Suppressor macrophage treated with lipopolysaccharide for 4 hours (primary cell): Measurements from ENCODE around the gene SAMD14.

Experiments
- DNase-seq: peaks from one replicate; pipeline ENCODE4 v3.0.0-alpha.2; 2020

Gene SAMD14

GRCh38 chr17:50094243-50094752 lies 35.7 kb downstream of the SAMD14 start:
- DNase-seq: peak; percentile 93

- DNase-seq: no peak
These were observed 36.2 kb downstream of the SAMD14 start for GRCh38 chr17:50093807-50094206.

DNA sequence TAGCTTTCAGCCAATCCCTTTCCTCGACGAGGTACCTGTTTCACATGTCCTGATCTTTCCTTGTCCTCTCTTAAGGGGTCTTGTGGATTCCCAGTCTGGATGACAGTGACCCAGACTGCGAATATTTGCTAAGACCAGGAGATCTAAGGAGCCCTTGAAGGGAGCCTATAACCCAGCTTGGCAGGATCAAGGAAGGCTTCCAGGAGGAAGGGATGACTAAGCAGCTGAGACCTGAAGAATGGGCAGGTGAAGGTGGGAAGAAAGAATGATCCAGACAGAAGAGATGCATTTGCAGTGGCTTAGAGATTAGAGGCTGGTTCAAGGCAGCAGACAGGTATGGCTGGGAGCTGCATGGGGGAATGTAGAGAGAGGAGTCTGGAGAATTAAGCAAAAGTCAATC lies 36.7 kb downstream of the SAMD14 start:
- no peak for DNase-seq

GRCh38 chr17:50091918-50092285 lies 38.1 kb downstream of the SAMD14 start:
- no peak for DNase-seq

DNA sequence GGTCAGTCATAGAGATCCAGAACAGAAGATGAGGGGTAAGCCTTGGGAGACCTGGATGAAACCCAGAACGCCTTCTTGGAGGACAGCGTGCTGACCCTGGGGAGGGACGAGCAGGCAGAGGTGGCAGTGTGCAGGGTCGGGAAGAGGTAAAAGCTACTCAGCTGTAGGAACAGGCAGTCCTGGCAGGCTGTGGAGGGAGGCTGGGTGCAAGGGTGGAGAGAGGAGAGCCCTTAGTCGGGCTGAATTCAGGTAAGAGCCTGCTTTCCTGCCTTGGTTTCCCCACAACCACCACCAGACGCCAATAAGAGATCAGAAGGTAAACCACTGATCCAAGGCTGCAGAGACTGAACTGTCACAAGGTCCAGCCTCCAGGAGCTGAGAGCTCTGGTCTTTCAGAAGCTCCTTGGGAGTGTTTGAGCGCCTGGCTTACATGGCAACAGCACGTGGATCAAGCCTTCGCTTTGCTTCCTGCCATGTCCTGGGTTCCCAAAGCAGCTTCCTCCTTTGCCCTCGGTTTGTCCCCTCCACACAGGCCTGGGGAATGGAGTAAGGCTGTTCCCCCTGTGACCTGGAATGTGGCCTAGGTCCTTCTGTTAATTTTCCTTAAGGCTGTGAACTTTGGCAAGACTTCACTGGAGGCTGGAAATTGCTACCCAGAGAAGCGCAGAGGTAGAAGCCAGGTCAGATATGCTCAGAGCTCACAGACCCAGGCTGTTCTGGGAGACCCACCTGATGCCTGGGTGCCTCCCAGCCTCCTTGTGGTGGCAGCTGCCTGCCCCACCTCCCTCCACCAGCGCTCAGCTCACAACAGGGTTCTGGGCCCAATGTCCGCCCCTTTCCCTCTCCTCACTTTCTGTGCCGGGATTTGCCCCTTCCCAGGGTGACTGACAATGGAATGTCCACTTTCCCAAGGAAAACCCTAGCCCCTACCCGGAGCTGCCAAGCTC lies 38.7 kb downstream of the SAMD14 start:
- DNase-seq: no peak

DNA sequence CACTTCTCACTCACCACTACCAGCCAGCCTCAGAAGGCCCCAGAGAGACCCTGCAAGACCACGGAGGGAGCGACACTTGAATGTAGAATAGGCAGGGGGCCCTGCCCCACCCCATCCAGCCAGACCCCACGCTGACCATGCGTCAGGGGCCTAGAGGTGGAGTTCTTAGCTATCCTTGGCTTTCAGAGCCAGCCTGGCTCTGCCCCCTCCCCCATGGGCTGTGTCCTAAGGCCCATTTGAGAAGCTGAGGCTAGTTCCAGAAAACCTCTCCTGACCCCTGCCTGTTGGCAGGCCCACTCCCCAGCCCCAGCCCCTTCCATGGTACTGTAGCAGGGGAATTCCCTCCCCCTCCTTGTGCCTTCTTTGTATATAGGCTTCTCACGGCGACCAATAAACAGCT lies 39.9 kb downstream of the SAMD14 start:
- no peak for DNase-seq

DNA sequence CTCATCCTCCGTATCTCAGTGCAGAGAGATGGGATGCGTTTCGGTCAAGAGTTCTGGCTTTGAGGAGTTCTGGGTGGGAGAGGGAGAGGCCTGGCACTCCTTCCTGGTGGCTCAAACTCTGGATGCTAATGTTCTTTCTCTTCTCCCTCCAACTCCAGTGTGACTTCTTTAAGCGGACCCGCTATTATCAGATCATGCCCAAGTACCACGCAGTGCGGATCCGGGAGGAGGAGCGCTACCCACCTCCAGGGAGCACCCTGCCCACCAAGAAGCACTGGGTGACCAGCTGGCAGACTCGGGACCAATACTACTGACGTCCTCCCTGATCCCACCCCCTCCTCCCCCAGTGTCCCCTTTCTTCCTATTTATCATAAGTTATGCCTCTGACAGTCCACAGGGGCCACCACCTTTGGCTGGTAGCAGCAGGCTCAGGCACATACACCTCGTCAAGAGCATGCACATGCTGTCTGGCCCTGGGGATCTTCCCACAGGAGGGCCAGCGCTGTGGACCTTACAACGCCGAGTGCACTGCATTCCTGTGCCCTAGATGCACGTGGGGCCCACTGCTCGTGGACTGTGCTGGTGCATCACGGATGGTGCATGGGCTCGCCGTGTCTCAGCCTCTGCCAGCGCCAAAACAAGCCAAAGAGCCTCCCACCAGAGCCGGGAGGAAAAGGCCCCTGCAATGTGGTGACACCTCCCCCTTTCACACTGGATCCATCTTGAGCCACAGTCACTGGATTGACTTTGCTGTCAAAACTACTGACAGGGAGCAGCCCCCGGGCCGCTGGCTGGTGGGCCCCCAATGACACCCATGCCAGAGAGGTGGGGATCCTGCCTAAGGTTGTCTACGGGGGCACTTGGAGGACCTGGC lies 40.8 kb downstream of the SAMD14 start:
- DNase-seq: no peak

DNA sequence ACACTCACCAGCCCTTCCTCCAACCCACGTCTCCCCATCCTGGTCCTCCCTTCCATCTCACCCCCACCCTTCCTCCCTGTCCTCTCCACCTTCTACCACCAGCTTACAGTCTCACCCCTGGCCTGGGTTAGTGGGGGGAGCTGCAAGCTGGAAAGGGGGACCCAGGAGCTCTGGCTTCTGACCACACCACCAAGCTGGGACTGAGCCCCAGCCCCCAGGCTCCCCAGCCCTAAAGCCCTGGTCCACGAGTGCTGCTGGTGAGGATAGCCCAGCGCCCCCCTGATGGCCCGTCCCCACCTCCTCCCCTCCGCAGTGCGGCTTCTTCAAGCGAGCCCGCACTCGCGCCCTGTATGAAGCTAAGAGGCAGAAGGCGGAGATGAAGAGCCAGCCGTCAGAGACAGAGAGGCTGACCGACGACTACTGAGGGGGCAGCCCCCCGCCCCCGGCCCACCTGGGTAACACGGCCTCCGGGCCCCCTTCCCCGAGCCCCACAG lies 42.0 kb downstream of the SAMD14 start:
- DNase-seq: no peak

- peak; percentile 80 for DNase-seq
These were observed 42.6 kb downstream of the SAMD14 start for GRCh38 chr17:50087246-50087911.

DNA sequence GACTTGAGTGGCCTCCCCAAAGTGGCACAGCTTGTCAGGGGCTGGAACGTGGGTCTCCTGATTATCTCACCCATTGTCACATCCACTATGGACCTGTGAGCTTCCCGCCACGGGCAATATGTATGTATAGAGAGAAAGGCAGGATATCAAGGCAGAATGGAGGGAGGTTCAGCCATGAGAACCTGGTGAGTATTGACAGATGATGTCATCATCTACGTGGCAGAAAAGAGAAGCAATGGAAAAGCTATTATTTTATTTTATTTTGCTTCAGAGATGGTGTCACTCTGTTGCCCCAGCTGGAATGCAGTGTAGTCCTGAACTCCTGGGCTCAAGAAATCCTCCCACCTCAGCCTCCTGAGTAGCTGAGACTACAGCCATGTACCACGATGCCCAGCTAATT lies 48.2 kb downstream of the SAMD14 start:
- DNase-seq: no peak

GRCh38 chr17:50080827-50081226 lies 49.1 kb downstream of the SAMD14 start:
- DNase-seq: no peak

DNA sequence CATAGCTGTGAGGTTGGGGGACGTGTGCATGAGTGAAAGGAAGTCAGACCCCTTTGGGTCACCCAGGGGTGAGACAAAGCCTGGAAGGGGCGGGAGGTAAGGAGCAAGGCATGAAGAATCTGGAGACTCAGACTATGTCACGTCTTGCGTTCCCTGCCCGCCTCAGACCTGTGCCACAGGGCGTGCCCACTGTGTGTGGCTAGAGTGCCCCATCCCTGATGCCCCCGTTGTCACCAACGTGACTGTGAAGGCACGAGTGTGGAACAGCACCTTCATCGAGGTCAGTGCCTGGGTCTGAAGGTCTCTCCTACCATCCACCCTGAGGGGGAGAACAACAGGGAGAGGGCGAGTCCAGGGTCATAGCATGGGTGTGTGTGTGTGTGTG lies 49.9 kb downstream of the SAMD14 start:
- DNase-seq: no peak

DNA sequence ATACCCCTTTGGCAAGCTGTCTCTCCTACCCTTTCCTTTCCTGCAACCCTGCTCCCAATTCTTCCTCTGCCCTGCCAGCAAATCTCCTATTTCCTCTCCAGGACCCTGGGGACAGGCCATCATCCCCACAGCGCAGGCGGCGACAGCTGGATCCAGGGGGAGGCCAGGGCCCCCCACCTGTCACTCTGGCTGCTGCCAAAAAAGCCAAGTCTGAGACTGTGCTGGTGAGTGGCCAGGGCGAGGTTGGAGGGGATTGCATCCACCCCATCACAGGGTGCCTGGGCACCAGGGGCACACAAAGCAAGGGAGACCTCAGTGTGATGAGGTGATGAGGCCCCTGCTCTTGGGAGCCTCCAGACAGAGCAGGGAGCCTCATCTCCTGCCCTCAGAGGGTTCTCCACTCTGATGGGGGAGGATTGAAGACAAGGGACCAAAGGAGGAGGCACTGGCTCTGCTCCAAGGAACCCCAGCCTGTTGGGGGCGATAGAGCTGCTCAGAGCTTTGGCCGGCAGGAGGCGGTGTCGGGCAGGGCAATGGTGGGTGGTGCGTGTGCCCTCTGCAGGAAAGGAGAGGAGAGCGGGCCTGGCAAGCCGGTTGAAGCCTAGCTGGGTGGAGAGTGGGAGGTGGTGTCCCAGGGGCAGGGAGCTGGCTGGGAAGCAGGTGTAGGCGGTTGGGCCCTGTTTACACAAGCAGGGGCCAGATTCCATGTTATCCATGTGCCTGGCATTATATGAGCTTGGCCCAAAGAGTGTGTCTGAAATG lies 50.4 kb downstream of the SAMD14 start:
- DNase-seq: no peak

DNA sequence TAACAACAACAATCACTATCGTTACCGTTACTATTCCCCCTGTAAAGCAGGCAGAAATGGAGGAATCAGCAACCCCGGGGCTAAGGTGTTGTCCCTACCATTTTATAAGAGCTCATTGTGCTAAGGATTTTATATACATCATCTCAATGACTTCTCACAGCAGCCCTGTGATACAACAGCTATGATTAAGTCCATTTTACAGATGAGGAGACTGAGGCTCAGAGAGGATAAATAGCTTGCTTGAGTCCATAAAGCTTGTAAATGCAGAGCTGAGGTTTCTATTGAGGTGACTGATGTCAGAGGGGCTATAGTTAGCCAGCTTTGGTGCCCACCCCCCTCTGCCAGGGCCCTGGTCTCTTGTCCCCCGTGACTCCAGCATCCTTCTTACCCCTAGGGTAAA lies 51.5 kb downstream of the SAMD14 start:
- no peak for DNase-seq

DNA sequence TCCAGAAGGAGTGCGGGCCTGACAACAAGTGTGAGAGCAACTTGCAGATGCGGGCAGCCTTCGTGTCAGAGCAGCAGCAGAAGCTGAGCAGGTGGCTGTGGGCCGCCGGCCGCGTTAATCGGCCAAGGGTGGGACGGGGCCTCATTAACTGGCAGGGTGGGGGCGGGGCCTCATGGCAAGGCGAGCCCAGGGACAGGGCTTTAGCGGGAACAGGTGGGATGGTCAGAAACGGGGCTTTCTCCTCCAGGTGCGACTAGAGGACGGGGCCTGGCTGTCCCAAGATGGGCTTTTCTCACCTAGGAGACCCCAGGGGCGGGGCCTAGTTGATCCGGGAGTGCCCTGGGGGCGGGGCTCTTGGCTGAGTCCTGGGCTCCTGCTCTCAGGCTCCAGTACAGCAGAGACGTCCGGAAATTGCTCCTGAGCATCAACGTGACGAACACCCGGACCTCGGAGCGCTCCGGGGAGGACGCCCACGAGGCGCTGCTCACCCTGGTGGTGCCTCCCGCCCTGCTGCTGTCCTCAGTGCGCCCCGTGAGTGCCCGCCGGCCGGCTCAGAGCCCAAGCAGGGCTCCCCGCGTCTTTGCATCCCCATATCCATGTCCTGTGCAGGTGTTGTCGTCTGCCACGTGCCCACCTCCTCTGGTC lies 53.2 kb downstream of the SAMD14 start:
- no peak for DNase-seq

GRCh38 chr17:50076221-50076590 lies 53.8 kb downstream of the SAMD14 start:
- no peak for DNase-seq

- no peak for DNase-seq
These were observed 54.4 kb downstream of the SAMD14 start for GRCh38 chr17:50075446-50076032.

- no peak for DNase-seq
These were observed 55.7 kb downstream of the SAMD14 start for GRCh38 chr17:50074227-50074626.

GRCh38 chr17:50072925-50073324 lies 57.0 kb downstream of the SAMD14 start:
- no peak for DNase-seq

DNA sequence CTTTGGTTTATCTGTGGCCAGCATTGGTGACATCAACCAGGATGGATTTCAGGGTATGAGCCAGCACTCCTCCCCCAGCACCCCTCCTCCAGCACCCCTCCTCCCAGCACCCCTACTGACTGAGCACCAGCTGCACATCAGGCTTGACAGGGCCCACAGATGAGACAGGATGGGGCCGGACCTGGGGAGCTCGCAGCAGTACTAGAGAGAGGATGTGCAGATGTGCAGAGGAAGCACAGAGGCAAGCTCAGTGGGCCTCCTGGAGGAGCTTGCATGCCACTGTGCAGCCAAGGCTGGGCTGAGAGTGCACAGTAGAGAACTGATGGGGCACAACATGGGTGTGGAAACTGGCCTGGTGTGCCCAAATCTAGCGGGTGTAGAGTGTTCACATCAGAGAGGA lies 57.8 kb downstream of the SAMD14 start:
- DNase-seq: no peak

DNA sequence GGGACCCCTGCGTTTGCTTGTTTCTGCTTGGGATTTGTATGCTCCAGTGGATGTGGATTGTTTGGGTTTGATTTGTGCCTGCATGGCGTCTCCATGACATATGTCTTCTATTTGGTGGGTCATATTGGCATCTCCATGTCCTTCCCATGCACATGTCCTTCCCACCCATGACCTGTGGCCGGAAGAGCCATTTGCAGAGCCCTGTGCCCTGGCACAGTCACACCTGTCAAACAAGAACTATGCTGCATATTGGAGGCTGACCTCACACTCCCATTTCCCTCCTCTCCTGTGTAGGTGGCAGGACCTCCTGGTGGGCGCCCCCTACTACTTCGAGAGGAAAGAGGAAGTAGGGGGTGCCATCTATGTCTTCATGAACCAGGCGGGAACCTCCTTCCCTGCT lies 58.3 kb downstream of the SAMD14 start:
- DNase-seq: no peak
